GM12864 (cell line): Measurements from ENCODE around the gene C5orf22.

Source experiments
- DNase-seq: peaks from one replicate; pipeline ENCODE4 v3.0.0-alpha.2; 2011; ENCODE audit warnings: low read depth
- H3K4me3 ChIP-seq: 2 replicates; pipeline ENCODE4 v1.5.1; 2011; ENCODE audit warnings: mild to moderate bottlenecking, low read depth, low read length, control low read depth
- CTCF ChIP-seq: IDR thresholded peaks from 2 replicates; pipeline ENCODE4 v1.5.1; 2011; ENCODE audit warnings: low read depth, mild to moderate bottlenecking, moderate library complexity, low read length, control low read depth, inconsistent platforms; ENCODE audit errors: missing control alignments

Gene C5orf22

GRCh38 chr5:31568302-31568835 lies 36.3 kb downstream of the C5orf22 start:
- DNase-seq = no peak
- TF ChIP-seq CTCF = no peak
- no peak overlapping the region for H3K4me3 ChIP-seq

- DNase-seq = no peak
- no peak for TF ChIP-seq CTCF
- no peak overlapping the region for H3K4me3 ChIP-seq
These were observed 37.0 kb downstream of the C5orf22 start for GRCh38 chr5:31569068-31569467.

- DNase-seq = no peak
- no peak overlapping the region for H3K4me3 ChIP-seq
- TF ChIP-seq CTCF = no peak
These were observed 41.5 kb downstream of the C5orf22 start for GRCh38 chr5:31573494-31574142.

- DNase-seq = no peak
- TF ChIP-seq CTCF = no peak
- no peak overlapping the region for H3K4me3 ChIP-seq
These were observed 42.7 kb downstream of the C5orf22 start for GRCh38 chr5:31574772-31575171.

GRCh38 chr5:31577438-31577837 lies 45.3 kb downstream of the C5orf22 start:
- DNase-seq = no peak
- no peak for TF ChIP-seq CTCF

GRCh38 chr5:31579558-31579957 lies 47.5 kb downstream of the C5orf22 start:
- no peak overlapping the region for H3K4me3 ChIP-seq
- no peak for TF ChIP-seq CTCF
- DNase-seq = no peak

More at GRCh38 chr5:31577438-31577837, 45.3 kb downstream of the C5orf22 start:
- no peak overlapping the region for H3K4me3 ChIP-seq
